GM18867 (cell line): Measurements from ENCODE around the gene B3GALNT1.

Experiments
- ATAC-seq: cut with Tn5 transposase; IDR thresholded peaks from one replicate; pipeline ENCODE4 v1.9.1; 2021; ENCODE audit warnings: mild to moderate bottlenecking, moderate library complexity; ENCODE audit not compliant: unreplicated experiment

B3GALNT1 gene, protein sequence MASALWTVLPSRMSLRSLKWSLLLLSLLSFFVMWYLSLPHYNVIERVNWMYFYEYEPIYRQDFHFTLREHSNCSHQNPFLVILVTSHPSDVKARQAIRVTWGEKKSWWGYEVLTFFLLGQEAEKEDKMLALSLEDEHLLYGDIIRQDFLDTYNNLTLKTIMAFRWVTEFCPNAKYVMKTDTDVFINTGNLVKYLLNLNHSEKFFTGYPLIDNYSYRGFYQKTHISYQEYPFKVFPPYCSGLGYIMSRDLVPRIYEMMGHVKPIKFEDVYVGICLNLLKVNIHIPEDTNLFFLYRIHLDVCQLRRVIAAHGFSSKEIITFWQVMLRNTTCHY

DNA sequence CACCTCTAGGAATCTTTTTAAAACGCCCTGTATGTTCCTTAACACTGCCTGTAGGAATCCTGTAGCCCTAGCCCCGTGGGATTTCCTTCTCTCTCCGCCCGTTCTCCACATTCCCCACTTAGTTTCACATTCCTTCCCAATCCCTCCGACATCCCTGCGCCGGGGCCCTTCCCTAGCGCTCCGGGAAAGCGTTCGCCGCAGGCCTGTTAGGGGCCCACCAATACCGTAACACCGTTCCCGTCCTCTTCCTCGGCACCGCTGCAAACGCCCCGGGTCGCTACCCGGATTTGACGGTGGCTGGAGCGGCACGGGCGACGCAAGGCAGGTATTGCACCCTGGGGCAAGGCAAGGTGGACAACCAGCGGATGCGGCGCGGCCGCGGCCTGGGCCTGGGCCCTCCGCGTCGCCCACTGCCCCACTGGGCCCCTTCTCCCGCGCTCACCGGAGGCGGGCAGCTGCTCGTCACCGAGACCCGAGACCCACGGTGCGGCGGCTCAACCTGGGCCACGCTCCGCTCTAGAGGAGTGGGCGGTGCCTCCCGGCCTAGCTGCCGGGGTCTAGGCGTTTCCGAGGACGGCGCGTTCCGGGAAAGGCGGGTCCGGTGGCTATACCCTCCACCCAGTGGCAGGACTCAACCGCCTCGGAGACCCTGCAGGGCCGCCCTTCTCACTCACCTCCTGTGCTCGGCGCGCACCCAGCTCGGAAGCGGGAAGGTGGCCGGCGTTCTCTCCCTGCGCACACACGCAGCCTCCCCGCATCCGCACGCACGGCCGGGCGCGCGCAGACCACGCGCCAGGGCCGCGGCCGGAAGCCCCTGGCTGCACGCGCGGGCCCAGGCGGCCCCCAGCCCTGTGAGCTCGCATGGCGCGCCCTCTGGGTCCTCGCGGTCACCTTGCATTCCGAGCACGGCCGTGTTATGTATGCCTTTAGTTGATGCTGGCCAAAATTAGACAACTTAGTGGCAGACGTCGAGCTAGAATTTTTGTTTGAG is at the start of gene B3GALNT1:
TSS of gene B3GALNT1 (minus strand) at position 789 of the 991 bp plus-strand sequence. CDS start 18,595 bp downstream, outside the sequence.
- peak; percentile 74 for ATAC-seq

DNA sequence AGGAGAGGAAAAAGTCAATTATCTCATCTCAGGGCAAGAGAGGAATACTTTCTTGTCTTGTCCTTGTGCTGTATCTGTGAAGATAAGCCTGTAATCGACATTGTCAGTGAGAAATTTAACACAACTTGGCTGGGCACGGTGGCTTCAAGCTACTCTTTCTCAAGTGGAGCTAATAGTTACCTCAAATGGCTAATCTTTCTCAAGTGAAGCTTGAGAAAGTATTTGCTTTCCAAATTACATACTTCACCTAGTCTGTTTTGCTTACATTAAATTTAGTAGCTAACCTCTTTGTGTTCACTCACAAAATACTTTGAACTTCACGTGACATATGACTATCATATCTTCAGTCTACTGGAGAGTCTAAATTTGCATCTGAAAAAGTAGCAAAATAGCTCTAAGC is 48.3 kb upstream of the B3GALNT1 start:
- ATAC-seq: no peak

DNA sequence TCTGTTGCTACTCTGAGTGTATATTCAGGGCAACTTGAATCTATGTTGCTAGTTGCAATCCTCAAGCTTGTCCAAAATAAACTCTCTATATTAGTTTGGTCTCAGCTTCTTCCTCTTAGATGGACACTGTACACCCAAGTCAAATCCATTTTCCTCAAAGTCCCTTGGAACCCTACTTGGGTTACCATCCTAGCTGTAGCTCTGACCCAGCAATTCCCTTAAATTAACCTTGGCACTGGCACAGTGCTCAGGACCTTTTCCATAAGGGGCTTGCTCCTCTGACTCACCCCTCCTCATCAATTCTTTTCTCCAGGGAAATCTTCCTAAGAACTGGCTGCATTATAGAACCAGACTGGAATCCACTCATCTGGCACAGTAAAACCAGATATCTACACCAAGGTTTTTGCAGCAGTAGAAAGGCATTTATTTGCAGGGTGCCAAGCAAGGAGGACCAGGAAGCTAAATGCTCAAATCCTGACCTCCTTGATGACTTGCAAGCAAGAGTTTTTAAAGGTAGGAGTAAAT is 44.9 kb upstream of the B3GALNT1 start:
- ATAC-seq: no peak

DNA sequence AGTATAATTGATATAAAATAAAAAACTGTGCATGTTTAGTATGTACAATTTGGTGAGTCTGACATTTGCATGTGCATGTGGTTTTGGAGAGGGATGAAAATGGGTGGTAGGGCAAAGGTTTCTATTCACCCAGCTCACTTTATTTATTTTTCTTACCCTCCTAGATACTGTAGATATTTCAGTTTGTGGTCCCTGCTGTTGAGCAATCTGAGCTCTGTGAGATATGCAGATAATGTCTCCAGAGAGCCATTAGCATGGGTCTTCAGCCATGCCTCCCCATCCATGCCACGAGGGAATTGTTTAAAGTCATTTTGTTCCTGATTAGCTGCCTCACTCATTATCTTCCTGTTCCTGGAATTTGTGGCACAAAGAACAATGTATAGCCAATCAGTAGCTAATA is 44.4 kb upstream of the B3GALNT1 start:
- no peak for ATAC-seq

DNA sequence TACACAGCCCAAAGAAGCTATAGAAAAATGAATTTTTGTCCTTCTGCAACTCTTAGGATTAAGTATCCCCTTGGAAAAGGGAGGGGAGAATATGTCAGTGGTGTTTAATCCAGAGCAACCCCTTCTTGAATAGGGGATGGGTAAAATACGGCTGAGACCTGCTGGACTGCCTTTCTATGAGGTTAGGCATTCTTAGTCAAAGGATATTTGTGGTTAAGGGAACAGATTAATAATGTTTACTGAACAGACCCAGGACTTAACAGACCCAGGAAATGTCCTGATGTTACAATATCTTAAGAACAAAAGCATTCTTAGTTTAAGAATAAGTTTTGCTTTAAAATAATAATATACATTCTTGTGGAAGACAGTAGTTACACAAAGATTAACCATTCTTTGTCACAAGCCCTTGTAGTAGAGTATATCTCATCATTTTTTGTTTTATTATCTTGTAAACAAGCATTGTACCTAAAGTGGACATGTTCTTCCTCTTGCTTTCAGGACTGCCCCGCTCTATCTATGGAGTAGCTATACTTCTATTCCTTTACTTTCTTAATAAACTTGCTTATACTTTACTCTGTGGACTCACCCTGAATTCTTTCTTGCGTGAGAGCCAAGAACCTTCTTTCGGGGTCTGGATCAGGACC is 43.8 kb upstream of the B3GALNT1 start:
- no peak for ATAC-seq

DNA sequence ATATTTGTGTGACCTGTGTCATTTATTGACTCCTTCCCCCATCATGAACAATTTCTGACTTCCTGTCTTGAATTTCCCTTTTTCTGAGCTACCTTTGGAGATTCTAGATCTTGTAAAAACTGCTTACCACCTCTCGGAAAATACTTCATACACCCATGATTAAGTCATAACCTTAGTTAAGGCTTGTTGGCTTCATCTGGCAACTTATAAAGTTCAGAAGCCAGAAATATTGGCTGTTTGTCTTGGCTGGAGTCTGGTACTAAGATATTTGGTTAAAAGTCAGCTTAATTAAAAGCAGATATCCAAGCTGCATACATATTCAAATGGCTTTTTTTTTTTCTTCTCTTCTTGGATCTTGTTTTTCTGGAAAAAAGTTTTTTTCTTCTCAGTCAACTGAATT is 37.3 kb upstream of the B3GALNT1 start:
- ATAC-seq: no peak

DNA sequence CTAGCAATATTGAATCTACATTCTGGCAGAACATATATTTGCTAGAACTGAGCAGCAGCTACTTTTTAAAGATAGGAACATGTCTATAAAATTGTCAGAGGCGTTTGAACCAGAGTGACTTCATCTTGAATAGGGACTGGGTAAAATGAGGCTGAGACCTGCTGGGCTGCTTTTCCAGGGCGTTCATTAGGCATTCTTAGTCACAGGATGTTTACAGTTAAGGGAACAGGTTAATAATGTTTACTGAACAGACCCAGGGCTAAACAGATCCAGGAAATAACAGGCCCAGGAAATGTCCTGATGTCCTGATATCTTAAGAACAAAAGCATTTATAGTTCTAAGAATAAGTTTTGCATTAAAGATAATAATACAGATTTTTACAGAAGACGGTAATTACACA is 34.5 kb upstream of the B3GALNT1 start:
- ATAC-seq: no peak

DNA sequence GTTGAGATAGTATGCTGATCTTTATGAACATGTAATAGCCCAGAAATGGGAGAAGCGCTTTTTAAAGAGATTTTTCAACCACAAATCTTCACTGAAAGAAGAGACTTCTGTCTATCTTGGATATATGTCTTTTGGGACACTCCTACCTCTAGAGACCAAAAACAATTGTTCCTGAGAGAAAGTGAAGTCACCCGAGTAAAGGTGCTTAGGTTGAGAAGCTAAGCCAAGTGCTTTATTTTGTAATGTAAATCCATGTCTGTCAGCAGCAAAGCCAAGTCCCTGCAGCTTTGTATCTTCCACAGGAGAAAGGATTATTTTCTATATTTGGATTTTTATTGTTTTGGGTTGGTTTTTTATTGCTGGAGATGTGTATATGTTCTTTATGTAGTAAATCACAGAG is 32.1 kb upstream of the B3GALNT1 start:
- ATAC-seq: no peak

DNA sequence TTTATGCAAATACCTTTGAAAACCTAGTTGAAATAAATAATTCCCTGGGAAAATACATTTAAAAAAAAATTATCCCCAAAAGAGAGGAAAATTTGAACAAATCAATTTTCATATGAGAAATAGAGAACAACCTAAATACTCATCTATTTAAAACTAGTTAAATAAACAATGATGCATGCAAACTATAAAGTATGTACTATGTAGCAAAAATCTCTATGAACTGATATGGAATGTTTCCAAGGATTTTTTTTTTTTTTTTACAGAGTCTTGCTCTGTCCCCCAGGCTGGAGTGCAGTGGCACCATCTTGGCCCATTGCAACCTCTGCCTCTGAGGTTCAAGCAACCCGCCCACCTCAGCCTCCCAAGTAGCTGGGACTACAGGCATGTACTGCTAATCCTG is 27.2 kb upstream of the B3GALNT1 start:
- ATAC-seq: no peak

DNA sequence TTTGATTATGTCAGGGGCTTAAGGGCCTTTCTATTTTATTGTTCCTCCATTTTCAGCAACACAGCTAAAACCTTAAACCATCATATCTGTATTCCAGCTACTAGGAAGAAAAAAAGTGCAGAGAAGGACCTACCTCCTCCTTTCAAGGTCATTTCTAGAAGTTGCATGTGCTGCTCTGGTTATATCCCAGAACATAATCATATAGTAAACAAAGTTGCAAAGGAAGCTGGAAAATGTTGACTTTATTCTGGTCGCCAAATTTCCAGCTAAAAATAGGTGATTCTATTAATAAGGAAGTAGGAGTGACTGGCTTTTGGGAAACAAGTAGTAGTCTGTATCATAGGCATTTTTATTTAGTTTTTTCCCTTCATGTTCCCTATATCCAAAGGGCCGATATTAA is 21.3 kb upstream of the B3GALNT1 start:
- ATAC-seq: no peak

DNA sequence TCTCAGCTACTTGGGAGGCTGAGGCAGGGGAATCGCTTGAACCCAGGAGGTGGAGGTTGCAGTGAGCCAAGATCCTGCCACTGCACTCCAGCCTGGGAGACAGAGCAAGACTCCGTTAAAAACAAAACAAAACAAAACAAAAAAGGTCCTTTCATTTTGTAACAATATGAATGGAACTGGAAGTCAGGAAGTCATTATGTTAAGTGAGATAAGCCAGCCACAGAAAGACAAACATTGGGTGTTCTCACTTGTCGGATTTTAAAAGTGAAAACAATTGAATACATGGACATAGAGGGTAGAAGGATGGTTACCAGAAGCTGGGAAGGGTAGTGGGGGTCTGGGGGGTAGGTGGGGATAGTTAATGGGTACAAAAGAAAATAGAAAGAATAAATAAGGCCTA is 12.5 kb upstream of the B3GALNT1 start:
- no peak for ATAC-seq

DNA sequence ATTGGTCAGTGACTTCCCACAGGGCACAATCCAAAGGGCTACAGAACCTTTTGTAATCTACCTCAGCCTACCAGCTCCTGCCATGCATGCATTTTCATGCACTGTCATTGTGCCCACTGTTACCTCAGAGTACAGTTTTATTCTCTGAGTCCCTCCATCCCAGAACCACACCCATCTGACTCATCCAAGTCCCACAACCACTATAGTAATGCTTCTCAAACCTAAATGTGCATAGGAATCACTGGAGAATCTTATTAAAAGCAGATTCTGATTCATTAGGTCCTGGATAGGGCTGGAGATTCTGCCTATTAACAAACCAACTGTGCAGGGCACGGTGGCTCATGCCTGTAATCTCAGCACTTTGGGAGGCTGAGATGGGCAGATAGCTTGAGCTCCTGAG is 3.7 kb upstream of the B3GALNT1 start:
- ATAC-seq: no peak

DNA sequence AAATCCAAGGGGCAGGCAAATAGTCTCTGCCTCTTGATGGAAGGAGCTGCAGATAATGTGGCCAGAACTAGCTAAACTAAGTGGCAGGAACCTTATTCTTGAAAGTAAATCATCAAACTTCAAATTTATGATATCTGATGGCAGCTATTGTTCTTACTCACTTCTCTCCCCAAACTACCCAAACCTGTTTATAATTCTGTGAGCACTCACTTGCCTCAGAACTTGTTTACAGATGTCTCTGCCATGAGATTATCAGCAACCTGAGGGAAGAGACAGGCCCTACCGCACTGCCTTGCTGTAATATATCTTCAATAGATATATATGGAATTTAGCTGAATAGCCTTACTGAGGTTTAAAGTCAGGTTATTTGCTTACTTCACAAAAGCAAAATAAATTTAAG is 2.2 kb upstream of the B3GALNT1 start:
- no peak for ATAC-seq

DNA sequence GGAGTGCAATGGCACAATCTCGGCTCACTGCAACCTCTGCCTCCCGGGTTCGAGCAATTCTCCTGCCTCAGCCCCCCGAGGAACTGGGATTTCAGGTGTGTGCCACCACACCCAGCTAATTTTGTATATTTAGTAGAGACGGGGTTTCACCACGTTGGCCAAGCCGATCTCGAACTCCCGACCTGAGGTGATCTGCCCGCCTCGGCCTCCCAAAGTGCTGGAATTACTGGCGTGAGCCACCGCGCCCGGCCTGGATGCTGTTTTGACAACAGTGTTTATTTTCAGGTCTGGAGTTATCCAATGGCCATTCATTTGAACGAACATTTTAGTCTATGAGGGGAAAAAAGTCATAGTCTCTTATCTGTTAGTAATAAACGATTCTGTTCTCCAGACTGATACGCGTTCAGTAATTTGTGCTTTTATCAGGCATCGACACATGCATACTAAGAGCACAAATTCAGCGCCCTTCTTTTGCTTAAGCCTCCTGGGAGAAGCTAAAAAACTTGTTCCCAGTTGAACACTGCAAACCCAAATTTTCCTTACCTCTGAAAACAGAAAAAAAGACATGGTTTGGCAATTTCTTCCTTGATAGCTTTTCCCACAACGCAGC is 1.3 kb downstream of the B3GALNT1 start:
- ATAC-seq: no peak

DNA sequence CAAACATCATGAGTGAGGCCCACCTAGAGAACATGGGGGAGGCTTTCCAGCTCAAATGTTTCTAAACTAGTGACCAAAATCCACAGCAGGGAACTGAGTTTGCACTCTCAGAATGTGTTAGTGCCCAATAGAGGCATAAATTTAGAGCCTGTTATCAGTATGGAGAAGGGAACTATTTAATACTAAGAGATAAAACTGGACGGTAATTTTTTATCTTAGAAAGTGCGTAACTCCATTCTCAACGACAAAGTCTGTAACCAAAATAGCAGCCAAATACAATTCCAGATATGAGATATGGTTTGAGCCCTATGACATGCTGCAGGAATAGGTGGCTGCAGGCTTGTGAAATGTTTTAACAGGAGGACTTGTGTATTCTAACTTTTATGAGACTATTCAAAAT is 3.5 kb downstream of the B3GALNT1 start:
- no peak for ATAC-seq

DNA sequence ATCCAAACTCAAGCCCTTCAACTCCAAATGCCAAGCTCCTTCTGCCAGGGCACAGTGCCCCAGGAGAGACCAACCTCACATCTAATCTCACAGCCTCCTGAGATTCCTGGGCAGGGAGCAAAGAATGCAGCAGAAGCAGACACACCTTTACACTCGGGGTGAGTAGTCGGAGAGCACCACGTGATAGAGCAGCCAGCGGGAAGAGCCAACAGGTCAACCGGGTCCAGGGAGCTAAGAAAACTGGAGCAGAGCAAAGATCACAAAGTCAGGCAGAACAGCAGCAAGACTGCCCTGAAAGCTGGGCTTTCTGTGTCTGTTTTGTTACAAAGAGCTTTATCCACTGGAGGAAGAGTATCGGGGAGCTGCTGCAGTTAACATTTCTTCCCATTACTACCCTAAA is 4.2 kb downstream of the B3GALNT1 start:
- ATAC-seq: no peak

DNA sequence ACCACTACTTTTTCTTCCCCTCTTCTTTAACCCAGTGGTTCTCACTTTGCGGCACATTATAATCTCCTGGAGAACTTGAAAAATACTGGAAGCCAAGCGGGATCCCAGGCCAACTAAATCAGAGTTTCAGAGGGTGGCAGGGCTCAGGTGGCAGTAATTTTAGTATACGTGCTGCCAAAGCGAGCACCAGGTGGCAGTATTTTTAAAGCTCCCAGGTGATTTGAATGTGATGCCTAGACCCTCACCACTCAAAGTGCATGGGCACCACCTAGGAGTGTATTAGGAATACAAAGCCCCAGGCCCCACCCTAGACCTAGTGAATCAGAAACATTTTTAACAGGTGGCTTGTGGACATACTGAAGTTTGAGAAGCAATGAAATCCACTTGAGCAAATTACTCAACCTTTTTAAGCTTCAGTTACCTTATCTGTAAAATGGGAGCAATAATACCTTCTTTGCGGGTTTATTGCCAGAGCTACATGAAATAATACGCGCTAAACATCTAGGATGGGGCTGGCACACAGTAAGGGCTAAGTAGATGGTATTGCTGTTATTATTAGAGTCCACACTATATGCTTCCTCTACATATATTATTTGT is 8.3 kb downstream of the B3GALNT1 start:
- ATAC-seq: no peak

DNA sequence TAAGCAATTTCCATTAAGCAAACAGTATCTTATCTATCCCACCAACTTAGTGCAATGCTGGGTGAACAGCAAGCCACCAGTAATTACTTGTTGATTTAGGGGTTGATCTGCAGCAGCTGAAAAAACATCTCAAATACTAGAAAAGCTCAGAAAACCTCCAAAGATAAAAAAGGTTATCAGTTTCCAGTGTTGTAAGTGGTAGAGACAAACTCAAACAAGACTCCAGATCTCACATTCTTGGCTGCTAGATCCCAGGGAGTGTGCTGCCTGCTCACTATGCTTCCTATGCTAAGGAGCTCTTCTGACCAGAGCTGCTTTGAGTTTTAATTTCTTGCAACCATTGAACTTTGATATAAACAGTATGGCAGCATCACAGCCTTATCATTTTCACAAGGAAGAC is 11.3 kb downstream of the B3GALNT1 start:
- no peak for ATAC-seq

DNA sequence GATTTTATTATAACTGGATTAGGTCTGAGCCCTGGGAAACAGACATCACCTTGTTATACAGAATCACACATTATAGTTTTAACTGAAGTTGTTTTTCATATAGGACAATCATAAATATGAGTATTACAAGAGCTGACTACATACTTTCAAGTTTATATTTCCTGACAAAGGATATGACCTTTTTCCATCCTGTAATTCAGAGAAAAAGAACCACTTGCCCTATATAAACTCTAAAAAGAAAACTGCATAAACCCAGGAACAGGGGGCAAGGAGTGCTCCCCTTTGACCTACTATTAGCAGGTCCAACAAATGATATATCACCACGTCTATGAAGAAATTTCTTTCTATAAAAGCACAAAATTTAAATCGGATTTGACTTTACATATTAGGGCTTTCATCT is 20.9 kb downstream of the B3GALNT1 start:
- ATAC-seq: no peak

DNA sequence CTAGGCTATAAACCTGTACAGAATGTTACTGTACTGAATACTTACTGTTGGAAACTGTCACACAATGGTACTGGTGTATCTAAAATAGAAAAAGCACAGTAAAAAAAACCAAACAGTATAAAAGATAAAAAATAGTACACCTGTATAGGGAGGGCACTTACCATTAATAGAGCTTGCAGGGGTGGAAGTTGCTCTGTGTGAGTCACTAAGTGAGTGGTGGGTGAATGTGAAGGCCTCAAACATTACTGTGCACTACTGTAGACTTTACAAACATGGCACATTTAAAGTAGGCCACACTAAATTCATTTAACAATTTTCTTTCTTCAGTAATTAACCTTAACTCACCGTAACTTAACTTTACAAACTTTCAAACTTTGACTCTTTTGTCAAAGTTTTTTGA is 22.0 kb downstream of the B3GALNT1 start:
- no peak for ATAC-seq
